ENCODE measurements around the gene CHODL.

CHODL gene, protein sequence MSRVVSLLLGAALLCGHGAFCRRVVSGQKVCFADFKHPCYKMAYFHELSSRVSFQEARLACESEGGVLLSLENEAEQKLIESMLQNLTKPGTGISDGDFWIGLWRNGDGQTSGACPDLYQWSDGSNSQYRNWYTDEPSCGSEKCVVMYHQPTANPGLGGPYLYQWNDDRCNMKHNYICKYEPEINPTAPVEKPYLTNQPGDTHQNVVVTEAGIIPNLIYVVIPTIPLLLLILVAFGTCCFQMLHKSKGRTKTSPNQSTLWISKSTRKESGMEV
- 0.04 to 0.58 (median 0.54) reads per million in 3 experiments for total RNA-seq

DNA sequence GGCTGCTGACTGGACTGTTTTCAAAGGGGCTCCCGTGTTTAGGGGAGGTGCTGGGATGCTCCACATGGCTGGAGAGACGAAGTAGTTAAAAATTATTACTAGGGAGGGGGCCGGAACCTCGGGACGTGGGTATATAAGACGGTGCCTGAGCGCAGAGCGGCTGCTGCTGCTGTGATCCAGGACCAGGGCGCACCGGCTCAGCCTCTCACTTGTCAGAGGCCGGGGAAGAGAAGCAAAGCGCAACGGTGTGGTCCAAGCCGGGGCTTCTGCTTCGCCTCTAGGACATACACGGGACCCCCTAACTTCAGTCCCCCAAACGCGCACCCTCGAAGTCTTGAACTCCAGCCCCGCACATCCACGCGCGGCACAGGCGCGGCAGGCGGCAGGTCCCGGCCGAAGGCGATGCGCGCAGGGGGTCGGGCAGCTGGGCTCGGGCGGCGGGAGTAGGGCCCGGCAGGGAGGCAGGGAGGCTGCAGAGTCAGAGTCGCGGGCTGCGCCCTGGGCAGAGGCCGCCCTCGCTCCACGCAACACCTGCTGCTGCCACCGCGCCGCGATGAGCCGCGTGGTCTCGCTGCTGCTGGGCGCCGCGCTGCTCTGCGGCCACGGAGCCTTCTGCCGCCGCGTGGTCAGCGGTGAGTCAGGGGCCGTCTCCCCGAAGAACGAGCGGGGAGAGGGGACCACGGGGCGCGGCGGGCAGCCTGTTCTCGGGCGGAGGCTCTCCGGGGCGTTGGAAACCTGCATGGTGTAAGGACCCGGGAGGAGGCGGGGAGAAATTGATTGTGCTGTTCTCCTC, at the start of gene CHODL:
Gene CHODL, plus strand, starts transcription at position 163 of the 793 bp plus-strand sequence. Its CDS starts 391 bp downstream, at position 554.
- DNase-seq, result no peak

DNA sequence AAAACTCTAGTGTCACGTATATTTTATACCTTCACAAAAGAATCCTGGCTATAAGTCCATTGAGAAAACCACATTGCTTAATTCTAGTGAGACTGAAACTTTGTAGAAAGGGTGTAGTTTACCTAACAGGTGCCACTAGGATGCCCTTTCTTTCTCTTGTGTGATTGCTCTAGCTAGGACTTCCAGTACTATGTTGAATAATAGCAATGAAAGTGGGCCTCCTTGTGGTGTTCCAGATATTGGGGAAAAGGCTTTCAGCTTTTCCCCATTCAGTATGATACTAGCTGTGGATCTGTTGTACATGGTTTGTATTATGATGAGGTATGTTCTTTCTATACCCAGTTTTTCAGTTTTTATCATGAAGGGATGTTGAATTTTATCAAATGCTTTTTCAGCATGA, 39.7 kb upstream of the CHODL start:
- DNase-seq, result no peak

DNA sequence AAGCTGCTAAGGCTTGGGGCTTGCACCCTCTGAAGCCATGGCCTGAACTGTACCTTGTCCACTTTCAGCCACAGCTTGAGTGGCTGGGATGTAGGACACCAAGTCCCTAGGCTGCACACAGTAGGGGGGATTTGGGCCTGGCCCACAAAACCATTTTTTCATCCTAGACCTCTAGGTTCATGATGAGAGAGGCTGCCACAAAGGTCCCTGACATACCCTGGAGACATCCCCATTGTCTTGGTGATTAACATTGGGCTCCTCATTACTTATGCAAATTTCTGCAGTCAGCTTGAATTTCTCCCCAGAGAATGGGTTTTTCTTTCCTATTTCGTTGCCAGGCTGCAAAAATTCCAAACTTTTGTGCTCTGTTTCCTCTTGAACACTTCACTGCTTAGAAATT, 26.3 kb upstream of the CHODL start:
- no peak for DNase-seq

DNA sequence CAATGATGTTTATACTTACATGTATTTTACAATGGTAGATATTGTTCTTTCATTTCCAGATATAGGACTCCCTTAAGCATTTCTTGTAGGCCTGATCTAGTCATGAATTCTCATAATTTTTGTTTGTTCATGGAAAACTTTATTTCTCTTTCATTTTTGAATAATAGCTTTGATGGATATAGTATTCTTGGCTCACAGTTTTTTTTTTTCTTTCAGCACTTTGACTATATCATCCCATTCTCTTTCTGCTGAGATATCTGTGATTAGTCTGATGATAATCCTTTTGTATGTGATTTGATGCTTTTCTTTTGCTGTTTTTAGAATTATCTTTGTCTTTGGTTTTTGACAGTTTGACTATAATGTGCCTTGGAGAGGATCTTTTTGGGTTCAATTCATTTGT, 24.1 kb upstream of the CHODL start:
- no peak for DNase-seq

DNA sequence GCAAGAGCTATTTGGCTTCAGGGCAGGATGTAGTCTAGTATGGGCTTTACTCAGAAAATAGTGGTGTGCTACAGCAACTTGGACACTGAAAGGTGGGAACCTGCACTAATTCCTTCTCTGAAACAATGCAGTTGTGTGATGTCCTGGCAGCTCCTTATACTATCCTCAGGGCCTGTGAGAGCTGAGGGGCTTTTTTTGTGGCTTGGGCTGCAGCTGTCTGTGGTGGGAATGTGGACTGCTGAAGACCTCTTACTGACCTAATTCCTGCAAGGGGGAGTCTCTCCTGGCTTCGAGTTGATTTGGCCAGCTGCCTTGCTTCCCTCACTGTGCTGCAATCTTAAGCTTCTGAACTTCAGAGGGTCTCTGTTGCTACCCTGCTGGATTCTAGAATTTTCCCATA, 22.3 kb upstream of the CHODL start:
- no peak for DNase-seq

DNA sequence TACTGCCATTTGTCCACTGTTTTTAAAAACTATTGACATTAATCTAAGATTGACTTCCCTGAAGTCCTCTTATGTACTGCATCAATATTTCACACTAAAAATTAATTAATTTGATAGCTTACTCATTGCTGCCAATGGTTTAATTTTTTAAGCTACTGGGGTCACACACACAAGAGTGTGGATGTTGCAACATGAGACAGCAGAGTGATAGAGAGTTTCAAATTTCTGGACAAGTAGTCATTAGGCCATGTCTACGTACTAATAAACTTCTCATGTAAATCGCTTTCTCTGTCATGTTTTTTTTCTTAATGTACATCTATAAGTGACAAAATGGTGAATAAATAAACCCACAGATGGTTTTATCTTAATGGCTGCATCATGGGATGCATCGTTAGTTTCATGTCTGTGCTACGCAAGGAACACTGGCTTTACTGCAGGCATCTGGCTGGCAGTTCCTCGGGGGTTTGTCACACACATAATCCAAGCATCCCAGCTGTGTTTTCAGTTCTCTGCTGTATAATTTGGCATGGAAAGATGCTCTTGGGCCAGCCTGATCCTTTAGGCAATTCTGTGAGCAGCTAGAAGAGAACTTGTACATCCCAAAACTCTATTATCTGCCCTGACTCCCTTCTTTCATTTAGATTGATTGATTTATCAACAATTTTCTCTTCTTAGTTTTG, 16.4 kb upstream of the CHODL start:
- no peak for DNase-seq

DNA sequence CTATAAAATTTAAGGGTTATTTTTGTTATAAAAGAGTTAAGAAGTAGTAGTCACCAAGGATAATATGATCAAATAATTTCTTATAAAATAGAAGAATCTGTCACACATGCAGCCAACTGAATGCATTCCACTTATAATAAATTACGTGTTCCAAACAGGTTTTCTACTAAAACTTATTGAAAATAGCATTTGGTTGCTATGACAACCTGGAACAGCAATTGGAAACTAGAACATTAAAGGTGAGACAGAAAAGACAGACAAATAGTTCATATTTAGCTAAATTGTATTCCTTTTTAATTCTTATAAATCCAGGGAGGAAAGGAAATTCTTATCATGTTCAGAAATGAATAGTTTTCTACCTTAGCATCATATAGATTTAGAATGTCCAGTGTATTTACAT, 9.1 kb upstream of the CHODL start:
- no peak for DNase-seq

DNA sequence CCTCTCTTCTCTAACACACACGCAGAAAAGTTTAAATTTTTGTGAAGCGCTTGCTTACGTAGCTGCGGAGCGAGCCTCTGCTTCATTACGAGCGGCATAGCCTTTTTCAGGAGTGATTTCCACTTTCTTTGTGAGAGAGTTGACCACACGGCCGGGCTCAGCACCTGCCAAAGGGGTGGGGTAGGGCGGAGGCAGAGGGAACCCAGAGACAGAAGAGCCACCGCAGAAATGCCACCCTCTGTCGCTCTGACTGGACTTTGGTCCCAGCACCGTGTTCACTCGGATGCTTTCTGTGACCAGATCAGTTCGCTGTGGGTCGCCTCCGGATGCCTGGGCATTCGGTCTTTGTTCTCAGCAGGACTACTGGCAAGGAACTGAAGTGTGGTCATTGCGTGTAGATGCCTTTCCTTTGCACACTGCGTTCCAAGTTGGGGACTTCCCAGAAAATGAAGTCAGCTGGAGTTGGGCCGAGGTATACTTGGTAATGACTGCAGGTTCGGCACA, 883 bp downstream of the CHODL start:
- DNase-seq, result no peak

DNA sequence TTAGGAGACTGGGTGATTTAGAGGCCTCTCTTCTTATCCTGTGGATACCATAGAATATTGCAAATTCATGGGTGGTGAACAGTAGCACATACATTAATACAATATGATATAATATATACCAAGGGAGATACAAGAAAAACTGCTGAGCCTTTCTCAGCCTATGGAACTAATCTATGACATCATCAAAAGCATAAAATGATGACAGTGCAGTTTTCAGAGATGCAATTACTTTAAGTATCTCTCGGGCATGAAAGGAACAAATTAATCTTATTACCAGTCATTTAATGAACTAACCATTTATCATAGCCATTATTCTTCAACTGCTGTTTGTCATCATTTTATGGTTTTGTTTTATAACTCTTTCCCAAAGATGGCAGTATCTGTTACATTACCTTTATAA, 3.5 kb downstream of the CHODL start:
- DNase-seq, result no peak

DNA sequence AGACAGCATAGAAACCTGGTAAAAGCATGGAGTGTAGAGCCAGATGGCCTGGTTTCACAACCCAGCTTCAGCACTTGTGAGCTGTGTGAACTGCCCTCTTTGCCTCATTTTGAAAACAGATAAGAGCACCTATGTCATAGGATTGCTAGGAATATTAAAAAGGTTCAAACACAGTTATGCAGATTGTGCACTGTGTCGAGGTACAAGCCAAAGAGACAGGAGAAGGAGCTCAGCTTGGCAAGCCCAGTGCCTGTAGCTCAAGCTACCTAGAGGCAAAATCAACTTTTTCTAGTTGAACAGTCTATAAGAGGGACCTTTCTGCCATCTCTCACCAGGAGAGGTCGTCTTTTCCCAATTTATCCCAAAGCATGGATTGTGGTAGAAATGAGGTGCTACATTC, 5.0 kb downstream of the CHODL start:
- DNase-seq, result no peak

DNA sequence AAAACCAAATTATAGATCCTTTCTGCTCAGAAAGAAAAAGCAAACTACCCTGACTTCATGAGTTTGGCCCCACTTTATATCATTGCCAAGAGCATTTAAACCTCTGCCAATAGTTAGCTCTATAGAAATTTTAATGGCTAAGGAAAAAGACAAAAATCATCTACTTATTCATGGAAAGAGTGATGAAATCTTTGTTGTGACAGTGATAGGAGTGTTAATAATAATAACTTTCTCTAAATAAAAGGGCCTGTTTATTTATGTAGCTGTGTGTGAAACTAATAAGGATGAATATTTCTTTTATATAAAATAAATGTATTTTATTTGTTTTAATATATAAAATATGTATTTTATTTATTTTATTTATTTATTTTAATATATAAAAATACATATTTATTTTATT, 6.4 kb downstream of the CHODL start:
- DNase-seq, result no peak

DNA sequence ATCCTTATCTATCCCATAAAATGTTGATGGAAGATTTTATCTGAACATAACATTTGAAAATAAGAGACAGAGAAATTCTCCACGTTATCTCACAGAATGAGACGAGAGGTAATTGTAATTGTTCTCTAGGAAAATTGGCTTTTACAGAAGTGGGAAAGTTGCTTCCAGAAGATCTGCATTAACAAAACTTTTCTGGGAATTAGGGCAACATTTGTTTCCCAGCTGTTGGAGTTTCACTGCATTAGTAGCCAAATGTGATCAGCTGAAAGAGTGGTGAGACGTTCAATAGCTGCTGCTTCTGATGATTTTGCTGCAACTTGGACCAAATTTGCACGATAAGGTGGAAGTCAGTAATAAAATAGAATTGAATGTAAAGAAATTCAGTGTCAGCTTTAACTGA, 7.6 kb downstream of the CHODL start:
- DNase-seq, result no peak

DNA sequence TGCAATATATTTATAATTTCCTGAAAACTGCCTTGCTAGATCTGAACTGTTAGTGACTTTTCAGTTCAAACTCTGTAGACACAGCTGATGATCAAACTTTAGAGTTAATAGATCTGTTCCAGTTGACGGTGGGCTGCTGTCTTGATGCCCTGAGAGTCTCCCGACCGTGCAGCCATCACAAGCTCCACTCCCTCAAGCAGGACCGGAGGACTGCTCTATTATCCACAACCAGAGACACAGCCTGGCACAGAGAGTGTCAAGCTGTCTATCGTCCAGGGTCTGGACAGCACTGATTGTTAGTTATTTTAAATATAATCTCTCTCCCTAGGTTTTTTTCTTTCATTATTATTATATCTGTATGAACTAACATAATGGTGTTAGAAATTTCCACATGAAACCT, 8.0 kb downstream of the CHODL start:
- DNase-seq, result no peak

DNA sequence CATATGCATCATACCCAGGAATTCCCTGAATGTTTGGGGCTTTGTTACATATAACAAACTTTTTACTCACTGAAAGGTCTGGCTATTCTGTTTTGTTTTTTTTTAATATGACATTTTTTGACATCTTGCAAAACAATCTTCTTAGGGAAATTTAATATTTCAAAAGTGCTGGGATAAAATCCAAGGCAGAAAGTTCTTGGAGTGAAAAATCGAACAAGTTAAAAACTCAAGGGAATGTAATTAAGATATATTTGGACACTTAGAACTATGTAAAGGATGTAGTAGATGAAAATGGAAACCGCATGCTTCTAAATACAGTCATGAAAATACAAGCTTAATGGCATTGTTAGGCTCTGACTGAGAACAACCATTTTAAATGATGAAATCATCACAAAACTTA, 8.6 kb downstream of the CHODL start:
- no peak for DNase-seq

DNA sequence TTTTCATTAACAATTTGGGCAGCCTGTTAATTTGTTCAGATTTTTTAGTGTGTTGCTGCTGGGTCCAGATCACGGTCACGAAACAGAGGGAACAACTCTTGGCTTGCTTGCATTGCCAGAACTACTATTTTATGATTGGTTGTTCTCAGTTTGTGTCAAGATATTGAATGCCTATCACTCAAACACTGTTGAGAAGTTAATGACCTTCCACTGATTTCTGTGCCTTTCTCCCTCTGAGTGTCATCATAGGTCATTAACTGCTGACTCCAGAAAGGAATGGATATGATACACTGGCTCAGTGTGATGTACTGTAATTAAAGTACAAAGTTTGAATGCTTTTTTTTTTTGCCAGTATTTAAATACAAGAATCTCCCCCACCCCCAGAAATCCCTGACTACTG, 9.2 kb downstream of the CHODL start:
- no peak for DNase-seq

DNA sequence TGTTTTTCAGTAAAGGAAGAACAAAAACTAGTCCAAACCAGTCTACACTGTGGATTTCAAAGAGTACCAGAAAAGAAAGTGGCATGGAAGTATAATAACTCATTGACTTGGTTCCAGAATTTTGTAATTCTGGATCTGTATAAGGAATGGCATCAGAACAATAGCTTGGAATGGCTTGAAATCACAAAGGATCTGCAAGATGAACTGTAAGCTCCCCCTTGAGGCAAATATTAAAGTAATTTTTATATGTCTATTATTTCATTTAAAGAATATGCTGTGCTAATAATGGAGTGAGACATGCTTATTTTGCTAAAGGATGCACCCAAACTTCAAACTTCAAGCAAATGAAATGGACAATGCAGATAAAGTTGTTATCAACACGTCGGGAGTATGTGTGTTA, 21.3 kb downstream of the CHODL start:
- DNase-seq, result no peak

DNA sequence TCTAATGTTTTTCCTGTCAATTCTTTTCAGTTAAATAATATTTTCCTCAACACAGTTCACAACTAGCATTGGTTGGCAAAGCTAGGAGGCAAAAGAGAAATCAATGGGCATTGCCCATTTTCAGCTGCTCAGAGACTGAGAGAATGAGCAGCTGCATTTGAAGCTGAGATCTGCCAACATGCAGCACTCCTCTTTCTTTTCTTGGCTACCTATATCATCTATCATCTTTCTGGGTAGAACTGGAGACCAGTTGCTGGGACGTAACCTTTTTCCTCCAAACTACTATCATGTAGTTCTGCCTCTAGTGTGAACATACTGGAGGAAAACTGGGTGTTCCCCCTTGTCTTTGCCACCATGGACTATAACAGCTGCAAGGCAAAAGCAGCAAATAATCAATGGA, 22.9 kb downstream of the CHODL start:
- DNase-seq, result no peak

DNA sequence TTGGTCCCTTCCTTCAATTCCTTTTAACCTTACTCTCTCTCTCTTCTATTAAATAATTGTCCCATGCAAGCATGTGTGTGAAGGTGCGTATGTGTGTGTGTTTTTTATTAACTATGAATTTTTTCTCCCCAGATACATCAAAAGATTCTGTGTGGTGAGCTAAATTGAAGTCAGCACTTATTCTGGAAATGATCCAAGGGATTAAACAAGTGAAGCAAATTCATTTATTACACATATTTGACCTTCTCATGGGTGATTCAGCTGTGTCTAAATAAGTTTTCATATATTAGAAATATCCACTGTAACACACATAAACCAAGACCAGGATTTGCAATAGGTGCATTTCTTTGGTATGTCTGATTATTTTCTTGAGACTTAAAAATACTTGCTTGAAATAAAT, 24.3 kb downstream of the CHODL start:
- no peak for DNase-seq

DNA sequence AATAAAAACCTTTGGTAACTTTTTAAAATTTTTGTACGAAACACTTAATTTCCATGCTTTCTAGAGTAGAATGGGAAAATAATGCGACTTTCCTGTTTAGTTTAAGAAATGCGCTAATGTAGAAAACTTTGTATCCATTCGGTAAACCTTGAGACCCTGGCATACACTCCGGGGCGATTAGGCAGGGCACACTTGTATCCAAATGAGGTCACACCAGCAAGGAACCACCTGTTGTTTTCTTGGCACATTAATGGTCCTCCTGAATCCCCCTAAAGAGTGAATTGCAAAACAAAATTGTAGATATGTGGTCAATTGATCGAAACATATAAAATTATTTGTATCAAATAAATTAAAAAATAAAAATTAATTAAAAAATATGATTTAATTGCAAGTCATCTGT, 25.2 kb downstream of the CHODL start:
- no peak for DNase-seq

DNA sequence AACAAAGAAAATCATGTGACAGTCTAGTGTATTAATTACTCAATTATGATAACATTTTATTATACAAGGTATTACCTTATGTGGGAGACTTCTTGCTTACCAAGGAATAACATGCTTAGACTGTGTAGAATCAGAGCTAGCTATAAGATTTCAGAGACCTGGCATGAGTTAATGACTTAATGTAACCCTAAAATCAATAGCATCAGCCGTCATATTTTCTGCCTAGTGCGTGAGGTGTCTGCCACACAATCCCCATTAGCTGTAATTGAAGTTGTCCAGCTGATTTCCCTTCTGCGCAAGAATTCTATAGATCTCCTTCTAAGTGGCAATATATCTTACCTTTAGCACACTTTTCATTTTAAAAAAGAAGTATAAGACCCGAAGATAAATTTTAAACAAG, 28.8 kb downstream of the CHODL start:
- no peak for DNase-seq

DNA sequence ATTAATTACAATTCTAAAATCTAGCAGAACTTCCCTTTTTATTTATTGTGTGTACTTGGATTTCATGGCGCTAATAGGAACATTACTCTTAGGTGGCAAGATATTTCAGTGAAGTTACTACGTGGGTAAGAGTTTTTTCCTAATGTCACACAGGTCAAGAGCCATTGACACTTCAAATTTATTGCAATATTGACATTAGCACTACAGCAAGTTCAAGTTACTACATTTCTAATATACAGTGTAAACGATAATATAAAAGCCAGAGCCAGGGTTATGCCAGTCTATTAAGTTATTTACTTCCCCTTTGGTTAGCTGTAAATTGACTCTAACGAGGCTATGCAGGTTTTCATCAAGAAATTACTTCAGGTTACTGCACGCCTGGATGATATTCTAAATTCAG, 29.7 kb downstream of the CHODL start:
- DNase-seq, result no peak

DNA sequence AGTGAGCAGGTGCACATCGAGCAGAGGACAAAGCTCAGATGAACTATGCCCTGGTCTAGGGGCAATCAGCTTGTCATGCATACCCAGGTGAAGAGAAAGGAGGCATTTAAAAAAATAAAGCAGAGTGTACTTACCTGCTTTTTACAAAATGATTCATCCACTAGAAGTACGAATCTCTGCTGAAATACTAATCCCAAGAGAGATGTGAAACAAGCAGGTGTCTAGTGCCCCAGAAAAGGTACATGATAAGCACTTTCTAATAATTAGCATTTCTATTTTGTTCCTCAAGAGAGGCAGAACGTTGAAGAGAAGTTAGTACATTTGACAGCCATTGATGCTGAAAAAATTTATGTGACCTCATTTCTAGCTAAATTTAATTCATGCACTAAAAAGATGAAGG, 31.1 kb downstream of the CHODL start:
- no peak for DNase-seq

DNA sequence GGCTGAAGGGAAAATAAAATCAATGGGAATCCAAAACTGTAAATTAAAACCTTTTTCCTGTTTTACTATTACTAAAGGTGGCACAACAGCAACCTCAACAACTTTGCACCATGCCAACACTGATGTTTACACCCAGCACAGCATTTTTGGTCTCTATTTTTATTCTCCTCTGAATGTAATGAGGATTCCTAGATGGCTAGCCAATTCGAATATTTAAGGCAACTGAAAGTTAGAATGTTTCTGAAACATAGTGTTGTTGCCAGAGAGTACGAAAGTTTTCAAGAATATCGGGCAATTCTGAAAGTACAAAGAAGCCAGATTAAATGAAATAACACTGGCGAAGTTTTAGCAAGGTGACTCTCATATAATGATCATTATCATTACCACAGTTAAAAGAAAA, 40.7 kb downstream of the CHODL start:
- no peak for DNase-seq

DNA sequence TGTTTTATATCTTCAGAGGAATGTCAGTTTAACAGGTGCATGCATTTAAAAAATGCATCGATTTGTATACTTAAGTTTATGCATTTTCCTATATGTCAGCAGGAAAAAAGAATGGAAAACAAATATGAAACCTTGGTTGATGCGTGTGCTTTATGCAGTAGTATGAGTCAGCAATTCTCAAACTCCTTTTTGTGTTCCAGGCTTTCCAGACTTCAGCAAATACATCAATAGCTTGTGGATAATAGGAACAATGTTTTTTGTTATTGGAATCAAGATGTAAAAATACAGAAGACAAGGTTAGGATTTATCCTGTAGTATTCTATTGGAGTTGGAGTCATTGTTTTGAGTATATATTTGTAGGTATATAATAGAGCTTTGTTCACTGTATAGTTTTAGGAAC, 45.2 kb downstream of the CHODL start:
- DNase-seq, result no peak

Measured in central memory CD4-positive, alpha-beta T cell (primary cell).